Middle frontal gyrus (tissue), 1 donor: ENCODE measurements around the gene NRXN3.

ENCODE experiments used
- DNase-seq: peaks from one replicate; pipeline ENCODE4 v3.0.0-alpha.2; 2015; ENCODE audit warnings: low spot score; ENCODE audit errors: extremely low spot score

The NRXN3 gene

DNA sequence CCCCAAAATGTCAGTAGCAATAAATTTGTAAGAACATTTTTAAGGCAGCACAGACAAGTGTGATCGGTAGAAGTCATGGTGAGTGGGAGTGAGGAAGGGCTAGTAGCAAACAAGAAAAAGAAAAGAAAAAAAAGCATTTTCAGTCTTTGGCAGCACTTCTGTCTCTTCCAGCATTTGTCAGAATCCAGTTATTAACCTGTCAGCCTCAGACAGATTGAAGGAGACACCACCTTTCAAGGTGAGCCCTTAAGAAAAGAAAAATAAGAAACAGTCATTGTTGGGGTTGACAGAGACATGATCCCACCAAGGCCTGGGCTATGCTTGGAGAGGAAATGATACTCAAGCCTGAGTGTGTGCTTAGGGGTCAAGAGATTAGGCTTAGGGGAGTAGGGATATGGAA lies 947.4 kb downstream of the NRXN3 start:
- DNase-seq = no peak

DNA sequence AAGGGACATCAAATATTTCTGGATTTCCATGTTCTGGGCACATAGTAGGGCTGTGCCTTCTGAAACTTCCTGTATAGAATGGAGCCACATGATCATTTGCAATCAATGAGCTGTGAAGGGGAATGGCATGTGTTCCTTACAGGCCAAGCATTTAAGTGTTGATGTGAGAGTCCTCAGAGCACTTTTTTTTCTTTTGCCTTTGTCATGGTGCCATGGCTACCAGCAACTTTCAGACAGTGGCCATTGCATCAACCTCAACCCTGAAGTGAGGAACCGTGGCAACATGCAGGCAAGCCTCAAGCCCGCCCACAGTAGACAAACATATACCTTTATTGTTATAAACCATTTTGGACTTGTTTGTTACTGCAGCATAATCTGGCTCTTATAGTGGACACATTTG lies 948.1 kb downstream of the NRXN3 start:
- DNase-seq = no peak

DNA sequence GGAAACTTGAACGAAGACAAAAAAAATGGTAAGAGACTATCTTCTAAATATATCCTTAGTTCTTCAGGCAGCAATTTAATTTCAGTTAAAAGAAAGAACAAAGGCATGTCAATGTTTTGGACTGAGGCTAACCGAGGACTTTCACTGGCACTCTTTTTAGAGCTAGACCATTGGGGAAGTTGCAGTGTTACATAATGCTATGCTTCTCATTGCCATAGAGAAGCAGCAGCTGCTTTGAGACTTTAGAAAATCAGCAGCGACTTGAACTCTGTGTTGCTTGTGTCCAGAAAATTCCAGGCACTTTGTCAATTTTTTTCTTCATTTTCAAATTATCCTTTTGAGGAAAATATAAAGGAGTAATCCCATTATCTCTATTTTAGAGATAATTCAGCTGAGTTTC lies 964.2 kb downstream of the NRXN3 start:
- DNase-seq = no peak

DNA sequence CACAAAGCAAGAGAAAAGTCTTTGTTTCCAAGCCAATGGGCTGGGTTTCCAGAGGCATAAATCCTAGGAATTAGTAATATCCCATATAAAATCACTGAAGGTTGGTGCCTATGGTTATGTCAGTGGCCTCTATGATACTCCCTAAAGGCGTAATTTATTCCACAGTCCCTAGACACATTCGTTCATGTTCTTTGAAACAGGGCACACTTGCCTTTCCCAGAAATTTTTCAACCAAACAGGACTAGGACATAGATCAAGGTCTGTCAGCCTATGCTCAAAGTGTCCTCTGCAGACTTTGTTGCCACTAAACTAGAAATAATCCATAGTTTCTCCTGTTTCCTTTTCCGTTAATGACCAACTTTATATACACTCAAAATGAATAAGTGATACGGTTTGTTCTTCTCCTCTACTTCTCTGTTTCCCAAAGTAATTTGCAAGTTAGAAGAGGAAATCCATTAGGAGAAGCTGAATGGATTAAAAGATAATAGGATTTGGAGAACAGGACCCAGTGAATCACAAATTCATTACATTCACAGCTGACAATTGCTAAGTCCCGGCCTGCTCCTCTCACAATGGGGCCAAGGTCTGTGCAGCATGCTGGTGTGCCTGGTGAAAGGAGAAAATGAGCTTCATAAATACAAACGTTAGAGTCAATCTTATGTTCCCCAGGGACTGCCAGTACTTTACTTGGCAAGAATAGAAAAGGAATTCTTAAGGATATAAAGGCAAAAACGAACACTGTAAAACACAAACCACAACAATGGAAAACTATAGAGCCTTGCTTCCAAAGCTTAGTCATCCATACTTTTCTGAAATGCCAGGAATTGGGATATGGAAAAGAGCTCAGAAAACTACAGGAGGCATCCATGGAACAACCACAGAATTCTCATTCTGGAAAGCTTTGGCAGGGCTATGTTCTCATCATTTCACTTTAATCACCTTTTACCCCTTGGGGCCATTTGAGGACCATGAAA lies 966.2 kb downstream of the NRXN3 start:
- DNase-seq = no peak

DNA sequence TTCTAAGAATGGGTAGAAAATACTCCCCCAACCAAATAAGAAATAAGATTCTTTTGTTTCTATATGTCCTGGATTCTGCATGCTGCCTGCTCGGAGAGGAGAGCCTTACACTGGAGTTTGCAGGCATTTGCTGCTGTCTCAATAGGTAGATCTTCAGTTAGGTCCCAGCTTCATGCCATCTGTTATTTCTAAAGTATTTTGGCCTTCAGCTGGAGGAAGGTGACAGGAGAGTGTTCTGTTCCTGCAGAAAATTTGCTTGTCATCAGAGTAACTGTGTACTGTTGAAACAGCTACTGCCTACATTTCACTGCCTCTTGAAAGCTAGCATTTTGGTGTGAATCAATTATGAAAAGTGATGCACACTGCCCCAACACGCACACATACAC lies 966.9 kb downstream of the NRXN3 start:
- peak; percentile 32 for DNase-seq

DNA sequence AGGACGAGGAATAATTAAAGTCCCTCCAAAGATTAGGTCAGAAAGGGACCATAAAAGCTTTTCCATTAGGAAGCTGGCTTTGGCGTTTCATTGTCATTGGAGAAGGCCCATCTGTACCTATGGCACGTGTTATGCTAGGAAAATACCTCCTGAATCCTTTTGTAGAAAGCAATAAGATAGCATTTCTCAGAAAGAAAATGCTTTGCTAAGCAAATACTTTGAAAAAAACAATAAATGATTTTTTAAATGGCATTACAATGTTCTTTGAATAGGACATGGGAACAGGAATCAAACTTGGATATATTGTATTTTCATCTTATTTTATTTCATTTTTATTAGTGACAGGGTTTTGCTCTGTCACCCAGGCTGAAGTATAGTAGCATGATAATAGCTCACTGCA lies 967.7 kb downstream of the NRXN3 start:
- no peak for DNase-seq

DNA sequence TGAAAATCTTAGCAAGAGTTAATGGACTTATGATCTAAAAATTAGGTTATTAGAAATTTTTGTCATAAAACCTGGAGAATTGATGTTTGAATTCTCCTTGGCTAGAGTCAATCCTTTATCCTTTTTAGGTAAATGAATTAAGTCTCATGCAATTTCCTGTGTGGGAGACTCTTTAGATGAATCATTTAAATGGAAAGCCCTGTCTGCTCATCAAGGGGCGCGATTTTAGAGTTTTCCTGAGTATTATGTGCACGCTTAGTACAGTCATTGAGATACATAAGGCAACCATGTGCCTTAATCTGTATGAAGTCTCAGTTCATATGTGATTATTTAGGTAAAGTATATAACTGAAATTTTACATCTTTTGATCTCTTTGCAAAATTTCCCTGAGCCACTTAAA lies 974.7 kb downstream of the NRXN3 start:
- DNase-seq = no peak

GRCh38 chr14:79150226-79150625 lies 980.1 kb downstream of the NRXN3 start:
- DNase-seq = no peak

- DNase-seq = no peak
These were observed 987.2 kb downstream of the NRXN3 start for GRCh38 chr14:79157369-79157768.

GRCh38 chr14:79161571-79161970 lies 991.4 kb downstream of the NRXN3 start:
- DNase-seq = no peak

DNA sequence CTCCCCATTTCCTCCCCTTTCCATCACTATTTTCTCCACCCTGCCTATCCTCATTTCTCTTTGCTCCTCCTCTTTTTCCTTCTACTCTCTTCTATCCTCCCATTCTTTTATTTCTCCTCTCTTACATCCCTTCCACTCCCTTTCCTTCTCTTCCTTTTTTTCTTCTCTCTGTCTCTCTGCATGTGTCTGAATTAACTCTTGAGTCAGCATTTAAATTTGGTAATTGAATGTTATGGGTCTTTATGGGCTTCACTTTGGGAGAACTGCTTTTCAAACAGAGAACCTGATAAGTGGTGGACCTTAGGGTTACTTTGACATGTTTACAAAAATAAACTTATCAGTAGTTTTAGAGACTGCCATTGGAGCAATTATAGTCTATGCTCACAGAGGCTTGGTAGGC lies 992.7 kb downstream of the NRXN3 start:
- DNase-seq = no peak

DNA sequence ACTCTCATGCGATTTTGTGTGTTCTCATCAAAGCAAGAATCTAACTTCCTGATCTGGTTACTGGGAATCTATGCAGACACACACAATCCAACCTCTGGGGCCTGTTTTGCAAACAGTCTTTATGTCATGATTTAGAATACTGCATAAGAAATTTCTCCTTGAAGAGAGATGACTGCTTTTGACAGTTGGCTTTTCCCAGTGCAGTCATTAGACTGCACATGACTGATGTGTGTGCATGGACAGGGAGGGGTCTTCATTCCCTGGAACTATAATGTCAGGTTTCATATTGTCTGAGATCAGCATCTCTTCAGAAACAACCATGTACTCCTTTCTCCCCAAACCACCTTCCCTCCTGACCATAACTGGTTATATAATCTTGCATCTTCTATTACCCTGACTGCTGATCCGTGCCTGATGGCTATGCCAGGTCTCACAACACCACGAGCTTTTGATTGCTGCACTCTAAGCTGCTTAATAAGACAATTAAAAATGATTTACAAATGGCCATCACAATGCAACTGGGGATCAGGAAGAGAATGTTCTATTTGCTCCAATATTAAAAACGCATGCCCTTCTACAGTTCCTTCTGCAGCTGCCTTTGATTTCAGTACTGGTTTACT lies 995.4 kb downstream of the NRXN3 start:
- no peak for DNase-seq

DNA sequence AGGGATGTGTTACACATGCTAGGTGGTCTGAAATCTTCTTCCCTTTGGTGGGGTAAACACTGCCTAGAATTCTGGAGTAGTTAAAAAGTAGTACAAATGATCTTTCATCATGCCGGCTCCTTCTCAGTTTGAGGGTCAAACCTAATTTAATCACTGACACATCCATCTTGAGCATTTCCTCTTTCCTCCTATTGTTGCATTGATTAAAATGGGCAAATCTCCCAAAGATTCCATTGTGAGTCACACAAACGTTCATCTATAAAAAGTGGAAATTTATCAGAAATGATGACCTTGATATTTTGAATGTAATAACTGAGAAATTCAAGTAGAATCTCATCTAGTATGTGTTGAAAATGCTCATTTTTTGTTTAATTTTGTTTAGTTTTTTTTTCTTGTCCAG lies 996.0 kb downstream of the NRXN3 start:
- DNase-seq = no peak

DNA sequence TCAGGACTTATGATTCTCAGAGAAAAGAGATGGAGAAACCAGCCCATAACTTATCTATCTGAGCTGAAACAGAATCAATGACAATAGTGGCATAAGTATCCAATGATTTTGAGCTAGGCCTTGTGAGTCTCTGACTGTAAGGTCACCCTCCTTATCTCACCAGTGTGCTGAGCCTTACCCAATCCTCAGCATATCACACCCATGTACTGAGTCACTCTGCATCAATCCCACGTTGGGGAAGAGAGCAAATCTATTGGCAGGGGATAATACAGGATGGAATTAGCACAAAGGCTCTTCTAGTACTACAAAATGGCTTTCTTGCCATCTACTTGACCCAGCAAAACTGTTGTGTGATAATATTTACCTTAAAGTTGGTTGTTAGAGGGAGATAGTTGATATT lies 997.8 kb downstream of the NRXN3 start:
- no peak for DNase-seq

- DNase-seq = peak; percentile 33
These were observed 1005.5 kb downstream of the NRXN3 start for GRCh38 chr14:79175671-79176070.

GRCh38 chr14:79177106-79177505 lies 1006.9 kb downstream of the NRXN3 start:
- peak; percentile 16 for DNase-seq

GRCh38 chr14:79178719-79179118 lies 1008.5 kb downstream of the NRXN3 start:
- DNase-seq = no peak

- DNase-seq = no peak
These were observed 1009.8 kb downstream of the NRXN3 start for GRCh38 chr14:79179985-79180384.

DNA sequence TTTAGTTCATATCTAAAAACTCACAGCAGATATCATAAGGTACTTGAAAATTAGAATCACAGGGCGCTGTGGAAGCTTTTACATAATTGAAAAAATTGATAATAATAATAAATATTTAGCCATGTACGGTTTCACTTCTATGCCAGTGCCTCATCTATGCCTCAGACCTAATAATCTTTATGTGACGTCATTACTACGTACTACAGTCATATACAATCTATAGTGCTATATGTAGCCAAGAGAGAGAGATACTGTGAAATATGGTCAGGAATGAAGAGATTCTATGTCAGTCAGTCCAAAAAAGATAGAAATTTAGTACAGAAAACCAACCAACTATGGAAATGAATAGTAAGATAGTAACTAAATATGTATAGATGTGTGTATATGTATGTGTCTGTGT lies 1010.5 kb downstream of the NRXN3 start:
- DNase-seq = no peak

- DNase-seq = no peak
These were observed 1016.4 kb downstream of the NRXN3 start for GRCh38 chr14:79186523-79186922.

DNA sequence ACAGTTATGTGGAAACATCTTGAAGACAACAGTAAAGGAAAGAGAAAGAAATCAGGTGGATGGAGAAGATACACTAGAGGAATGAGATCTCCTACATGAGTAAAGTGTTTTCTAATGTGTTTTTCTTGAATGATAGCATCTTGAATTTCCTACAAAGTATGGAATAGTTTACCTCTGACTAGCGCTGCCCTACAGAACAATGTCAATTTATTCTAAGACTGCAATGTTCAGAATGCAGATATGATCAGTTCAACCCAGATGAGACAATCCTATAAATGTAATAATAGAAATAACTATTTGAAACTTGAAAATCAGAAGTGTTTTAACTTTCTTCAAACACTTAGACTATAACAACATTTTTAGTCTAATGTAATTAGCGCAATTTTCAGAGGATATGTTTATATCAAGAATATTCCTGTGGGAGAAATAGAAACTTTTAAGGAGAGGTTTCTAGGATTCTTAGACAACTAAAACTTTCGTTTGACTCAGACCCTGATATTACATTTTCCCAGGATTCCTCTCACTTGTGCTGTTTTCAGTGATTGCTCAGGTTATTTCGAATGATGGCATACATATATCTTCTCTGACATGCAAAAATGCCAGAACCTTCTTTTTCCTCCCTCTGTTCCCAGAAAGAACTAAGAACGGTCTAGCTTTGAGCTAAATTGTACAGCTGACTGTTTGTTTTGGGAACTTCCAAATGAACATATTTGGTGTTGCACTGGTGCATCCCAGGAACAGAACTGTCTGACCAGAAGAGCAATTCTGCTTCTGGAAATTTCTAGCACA lies 1023.7 kb downstream of the NRXN3 start:
- DNase-seq = no peak

- DNase-seq = no peak
These were observed 1026.0 kb downstream of the NRXN3 start for GRCh38 chr14:79196216-79196615.
